Measurements from ENCODE around the gene CPN2.
A peak's percentile ranks its signal among the peaks of the same experiment; 100 is the strongest.

Gene CPN2

DNA sequence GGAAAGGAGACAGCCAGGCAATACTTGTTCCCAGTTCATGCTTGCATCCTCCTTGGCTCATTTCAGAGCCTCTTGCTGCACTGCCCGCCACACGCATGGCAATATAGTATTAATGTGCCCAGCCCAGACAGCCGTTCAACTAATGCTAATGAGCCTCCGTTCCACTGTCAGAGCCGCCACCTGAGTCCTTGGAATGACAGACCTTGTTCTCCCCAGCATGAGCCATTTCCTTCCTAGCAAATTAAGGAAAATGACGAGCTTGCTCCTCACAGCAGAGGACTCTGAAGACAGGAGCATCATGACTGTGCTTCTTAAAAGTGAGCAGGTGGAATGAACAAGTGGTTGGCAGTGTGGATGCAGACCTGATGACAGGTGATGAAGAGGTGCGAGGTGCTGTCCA lies 29.2 kb upstream of the CPN2 start:
- DNase-seq, result no peak

DNA sequence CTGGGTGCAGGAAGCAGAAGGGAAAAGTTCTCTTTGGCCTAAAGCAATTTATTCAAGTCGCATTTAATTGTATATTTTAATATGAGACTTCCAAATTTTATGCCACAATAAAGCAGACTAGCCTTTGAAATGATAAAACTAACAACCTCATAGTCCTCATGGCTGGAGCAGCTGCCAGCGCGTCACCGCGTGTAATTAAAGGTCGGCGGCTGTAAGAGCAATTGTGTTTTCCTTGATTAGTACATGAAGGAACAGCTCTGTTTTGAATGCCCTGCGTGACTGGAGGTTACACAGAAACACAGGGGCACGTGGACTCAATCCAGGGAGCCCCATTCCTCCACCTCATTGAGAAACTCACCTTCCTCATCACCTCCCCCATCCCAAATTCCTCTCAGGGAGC lies 28.5 kb upstream of the CPN2 start:
- DNase-seq, result no peak

DNA sequence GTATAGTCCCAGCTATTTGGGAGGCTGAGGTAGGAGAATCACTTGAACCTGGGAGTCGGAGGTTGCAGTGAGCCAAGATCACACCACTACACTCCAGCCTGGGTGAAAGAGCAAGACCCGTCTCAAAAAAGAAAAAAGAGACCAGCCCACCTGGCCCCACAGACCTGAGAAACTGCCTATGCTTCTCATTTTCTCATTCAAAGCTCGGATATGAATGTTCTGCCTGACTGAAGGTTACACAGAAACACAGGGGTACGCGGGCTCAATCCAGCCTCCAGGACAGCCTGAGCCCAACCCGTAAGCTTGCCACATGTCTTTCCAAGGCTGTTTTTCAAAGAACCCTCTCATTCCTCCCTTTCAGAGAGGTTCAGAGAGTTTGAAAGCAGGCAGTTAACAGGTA lies 28.1 kb upstream of the CPN2 start:
- no peak for DNase-seq

DNA sequence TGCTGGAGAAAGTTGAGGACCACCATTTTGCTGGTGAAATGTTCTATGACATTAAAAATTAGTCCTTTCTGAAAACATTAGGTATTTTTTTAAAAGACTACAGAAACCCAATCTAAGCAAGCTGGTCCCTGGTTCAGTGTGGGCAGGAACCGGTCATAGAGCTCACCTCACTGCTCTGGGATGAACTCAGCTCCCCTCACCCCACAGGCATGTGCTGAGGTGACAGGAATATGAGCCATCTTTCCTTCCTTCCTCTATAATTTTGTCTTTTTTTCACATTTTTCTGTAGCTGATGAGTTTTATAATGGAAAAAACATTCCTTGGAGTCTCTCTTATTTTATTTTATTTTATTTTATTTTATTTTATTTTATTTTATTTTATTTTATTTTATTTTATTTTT lies 26.6 kb upstream of the CPN2 start:
- DNase-seq, result no peak

DNA sequence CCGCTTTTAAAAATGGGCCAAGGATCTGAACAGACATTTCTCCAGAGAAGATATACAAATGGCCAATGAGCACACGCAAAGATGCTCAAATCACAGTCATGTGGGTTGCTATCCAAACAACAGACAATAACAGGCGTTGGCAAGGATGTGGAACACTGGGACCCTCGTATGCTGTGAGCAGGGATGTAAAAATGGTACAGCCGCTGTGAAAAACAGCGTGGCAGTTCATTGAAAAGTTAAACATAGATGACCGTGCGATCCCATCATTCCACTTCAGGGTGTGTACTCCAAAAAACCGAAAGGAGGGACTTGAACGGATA lies 25.1 kb upstream of the CPN2 start:
- no peak for DNase-seq

DNA sequence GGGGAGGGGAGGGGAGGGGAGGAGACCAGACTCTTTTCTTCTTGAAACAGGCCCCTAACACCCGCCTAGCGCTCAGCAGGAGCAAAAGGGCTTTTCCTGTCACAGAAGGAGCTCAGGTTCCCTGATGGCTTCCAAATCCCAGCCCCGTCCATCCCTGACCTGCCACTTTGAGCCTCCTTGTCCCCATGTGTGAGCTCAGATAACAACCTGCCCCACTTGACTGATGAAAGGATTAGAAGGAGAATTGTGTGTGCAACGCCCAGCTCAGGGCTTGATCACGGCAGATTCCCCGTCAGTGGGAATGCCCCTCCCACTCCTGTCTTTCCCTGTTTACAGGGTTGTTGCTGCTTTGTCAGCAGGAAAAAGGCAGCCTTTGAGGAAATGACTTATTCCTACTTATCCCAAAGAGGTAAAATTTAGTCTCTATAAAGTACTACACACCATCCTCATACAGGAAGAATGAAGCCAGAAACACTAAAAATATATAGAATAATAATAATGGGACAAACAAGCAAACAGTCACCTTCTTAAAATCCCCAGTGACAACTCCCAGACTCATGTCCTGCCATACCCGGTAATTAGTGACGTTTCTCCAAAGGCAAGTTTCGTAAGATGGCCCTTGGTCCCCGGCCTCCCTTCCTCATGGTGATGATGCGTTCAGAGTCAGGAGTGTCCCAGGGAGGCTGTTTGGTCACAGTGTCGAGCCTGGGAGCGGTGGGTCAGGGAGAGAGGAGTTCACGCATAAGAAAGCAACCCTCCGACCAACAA lies 24.5 kb upstream of the CPN2 start:
- DNase-seq, result peak; percentile 53

DNA sequence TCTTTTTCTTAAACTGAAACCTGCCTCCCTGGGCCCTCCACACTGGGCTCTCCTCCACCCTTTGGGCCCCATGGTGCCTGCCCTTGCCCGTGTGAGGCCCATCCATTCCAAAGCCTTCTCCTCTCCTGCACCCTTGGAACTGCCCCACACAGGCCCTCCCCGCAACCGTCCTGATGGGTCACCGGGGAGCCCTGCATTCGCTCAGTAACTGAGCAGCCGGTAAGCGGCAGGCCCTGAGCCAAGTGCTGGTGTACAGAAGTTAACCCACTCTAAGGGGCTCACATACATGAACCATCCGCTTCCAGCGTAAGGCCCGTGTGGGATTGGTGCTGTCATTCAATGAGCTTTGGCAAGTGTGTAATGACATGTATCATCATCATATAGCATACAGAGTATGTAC lies 23.8 kb upstream of the CPN2 start:
- no peak for DNase-seq

DNA sequence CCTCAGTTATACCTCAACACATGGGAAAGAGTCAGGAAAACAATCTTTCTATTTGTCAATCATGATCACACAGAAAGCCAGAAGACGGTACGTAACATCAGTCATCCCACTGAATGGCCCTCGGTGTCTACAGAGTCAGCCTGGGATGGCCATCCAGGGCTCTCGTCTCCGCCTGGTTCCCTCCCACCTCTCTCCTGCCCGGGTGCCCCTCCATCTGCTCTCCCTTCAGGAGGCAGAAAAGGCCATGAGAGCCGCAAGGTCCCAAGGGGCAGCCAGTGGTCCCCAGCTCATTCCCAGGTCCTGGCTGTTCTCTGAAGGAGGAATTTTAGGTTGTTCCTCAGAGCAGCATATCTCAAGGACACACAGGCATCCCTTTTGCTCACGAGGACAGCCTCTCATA lies 22.8 kb upstream of the CPN2 start:
- no peak for DNase-seq

DNA sequence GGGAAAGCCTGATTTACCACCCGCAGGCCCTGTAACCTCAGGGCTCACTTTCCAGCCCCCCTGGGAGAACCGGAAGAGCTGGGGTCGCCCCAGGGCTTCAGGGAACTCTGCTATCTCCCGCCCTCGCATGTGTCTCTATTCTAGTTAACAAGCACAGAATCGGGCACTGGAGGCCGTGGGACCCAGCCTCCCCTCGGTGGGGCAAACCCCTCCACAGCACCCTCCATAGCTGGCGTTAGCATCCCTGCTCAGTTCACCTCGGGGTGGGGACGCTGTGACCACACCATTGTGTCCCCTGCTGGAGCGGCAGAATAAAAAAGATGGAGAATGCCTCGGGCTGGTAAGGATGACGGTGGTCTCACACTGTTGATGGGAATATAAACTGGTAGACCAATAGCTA lies 21.9 kb upstream of the CPN2 start:
- DNase-seq, result no peak

DNA sequence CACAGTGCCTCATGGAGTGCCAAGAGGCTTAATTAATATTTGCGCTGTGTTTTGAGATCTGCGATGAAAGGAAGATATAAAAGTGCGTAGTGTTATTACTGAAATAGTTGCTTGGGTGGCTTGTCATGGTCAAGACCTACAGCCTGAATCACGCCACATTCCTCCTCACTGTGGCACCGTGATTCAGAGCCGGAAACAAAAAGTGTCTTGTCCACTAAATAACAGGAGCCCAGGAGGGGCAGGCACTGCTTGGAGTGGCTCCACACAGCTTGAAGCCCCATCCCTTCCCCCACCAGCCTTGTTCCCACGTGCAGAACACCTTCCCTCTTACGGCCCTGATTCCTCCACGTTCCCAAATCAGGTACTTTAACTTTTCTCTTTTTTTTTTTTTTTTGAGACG lies 19.6 kb upstream of the CPN2 start:
- no peak for DNase-seq

DNA sequence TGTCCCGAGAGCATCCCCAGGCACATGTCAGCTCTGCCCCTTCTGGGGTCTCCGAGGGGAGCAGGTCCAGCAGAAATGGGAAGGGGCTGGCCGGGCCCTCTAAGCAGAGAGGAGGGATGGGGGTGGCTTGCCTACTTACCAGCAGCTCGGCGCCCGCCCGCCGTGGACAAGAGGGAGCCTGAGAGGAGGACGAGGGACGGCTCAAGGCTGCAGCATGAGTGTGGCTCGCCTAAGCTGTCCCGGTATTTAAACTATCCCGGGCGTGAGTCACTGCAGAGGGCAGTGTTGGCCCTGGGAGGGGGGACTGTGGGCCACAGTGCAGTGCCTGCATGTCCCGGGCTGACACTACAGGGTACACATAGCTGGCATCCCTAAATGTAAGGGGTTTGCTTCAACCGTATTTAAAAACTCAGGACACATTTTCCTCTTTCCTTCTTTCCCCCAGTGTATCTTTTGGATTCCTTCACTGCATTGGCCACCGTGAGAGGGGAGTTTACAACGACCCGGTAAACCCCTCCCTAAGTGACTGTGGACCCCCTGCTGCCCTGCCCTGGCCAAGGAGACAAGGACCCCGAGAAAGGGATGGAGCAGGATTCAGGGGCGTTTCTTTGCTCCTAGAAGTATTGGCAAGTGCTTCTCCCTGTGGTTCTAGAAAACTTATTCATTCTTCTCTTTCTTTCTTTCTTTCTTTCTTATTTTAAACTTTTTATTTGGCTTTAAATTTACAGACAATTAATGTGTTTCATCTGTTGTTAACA lies 18.6 kb upstream of the CPN2 start, which contains the start of gene LRRC15:
Gene LRRC15, minus strand, starts transcription at position 222 of the 758 bp plus-strand sequence. CDS start 8,700 bp downstream, outside the sequence.
- DNase-seq, result no peak

DNA sequence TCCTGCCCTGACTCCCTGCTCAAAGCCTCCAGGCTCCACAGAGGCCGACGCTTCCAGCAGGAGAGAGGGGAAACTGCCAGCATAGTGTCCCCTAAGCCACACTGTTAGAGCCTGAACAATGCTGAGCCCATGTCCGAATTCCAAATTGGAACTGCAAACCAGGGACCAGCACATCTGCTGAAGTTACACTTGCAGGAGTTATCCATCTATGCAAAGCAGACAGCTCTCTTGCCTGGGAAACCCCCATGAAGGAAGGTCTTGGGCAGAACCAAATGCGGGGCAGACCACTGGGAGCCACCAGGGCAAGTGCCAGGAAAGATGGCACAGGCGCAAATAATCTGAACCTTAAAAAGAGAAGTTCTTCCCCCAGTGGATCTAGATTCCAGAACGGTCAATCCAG lies 17.8 kb upstream of the CPN2 start:
- DNase-seq, result no peak

DNA sequence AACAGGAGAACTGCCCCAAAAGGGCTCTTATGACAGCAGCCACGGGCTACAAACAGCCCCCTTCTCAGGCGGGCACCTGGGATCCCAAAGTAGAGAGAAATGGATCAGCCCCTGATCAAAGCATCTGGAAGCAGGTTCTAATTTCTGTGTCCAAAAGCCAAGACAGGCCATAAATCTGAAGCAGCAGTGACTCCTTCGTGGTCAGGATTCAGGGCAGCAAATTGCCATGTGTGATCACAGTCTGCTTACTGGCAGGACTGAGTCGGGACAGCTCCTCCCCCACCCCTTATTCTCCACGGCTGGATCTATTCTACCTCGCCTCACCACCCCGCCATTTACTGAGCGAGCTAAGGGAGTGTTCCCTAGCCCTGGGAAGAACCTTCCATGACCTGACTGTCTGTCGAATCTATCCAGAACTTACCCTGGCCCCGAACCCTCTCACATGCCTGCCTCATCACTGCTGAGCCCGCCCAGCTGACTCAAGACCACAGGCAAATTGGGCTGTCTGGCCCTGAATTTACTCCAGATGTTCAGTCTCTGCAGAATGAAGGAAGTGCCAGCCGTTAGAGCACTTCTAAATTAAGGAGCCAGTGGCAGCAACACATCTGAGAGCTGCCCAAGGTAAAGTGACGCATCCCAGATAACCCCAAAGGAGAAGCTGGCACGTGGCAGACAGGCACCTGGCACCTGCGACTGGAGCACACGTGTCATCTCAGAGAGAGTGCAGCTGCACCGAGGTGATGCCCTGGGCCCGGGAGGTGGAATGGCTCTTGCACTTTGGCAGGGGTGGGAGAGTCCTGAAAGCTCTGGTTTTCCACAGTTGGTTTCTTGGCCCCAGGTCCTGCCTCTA lies 17.1 kb upstream of the CPN2 start:
- no peak for DNase-seq

DNA sequence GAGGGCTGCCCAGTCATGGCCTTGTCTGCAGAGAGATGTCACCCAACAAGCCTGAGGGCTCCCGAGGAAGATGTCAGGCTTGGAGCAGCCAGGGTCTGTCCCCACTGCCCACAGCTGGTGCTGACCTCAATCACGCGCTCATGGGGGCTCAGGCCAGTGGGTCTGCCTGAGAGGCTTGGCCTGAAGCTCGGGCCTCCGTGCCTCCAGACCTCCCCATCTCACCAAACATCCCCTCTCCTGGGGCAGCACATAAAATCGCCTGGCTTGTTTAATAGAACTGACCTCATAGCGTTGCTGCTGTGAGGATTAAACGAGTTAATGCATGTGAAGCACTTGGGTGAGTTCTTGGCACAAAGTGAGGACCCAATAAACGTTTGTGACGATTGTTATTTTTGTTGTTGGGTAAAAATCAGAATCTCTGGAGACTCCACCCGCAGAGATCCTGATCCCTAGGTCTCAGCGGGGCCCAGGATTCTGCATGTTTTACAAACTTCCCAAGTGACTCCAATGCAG lies 14.9 kb upstream of the CPN2 start:
- DNase-seq, result no peak

DNA sequence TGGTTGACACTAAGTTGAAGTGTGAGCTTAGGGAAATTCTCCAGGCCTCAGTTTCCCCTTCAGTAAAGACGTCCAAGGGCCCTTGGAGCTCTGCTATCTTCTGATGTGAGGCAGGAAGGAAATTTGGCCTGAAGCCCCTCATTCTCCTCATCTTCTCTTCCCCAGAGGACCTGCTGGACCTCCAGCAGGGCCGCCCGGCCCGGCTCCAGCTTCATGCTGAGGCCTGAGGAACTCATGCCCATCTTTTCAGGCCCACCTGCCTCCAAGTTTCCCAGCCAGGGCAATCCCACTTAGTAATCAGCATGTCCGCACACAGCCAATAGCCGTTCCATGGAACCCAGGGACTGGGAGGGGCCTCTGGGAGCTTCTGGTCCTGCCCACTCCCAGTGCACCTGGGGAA lies 14.4 kb upstream of the CPN2 start:
- no peak for DNase-seq

DNA sequence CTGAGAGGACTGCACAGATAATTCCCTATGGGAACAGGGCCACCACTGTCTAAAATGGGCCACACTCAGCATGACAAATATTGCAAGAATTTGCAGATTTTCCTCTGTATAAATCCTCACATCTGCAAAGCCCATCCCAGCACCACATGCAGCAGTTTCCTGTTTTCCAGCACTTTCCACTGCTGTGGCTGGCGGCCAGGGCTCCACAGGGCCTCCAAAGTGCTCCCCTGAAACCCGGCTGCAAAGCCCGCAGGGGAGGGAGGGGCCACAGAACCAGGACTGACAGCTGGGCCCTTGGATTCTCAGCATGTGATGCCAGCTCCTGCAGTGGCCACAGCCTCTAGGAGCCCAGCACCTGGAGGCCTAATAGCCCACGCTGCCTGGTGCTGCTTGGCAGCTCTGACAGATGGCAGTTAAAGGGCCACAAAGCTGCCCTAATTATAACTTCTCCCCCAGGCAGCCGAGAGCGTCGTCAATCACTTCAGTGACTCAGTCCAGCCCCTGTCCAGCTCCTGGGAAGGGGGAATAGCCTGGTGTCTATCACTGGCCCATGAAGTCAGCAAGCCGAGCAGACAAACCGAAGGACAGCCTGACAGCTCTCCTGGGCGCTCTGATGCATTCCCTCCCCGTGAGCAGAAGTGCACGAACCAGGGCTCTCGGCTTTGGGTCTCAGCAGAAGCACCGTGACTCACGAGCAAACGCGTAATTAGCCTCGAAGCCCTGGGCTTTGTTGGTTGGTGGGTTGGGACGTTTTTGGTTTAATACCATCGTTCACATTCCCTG lies 13.7 kb upstream of the CPN2 start:
- DNase-seq, result no peak

DNA sequence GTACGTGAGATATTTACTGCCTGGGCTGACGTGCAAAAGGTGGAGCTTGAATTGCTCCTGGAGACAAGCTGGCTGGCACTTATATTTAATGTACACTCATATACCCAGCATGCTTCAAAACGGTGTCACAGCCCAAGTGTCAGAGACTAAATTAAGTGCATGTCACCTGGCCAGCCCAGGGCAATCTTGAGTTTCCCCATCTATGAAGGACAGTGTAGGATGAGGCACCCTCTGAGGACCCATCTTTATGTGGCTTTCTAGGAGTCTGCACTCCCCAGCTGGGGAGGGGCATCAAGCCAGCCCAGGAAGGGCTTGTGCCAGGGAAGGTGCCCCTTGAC lies 13.2 kb upstream of the CPN2 start:
- no peak for DNase-seq

DNA sequence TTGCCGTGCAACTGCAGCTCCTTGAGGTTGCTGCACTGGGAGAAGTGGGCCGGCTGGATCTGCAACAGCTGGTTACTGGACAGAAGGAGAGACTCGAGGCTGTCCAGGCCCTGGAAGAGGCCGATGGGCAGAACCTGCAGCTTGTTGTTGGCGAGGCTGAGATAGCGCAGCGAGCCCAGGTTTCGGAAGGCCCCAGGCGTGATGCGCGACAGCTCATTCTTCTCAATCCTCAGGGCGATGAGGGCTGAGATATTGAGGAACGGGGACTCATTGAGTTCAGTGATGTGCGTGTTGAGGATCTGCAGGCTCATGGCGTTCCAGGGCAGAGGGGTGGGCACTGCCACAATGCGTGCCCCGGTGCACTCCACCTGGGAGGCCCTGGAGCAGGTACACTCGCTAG lies 9.4 kb upstream of the CPN2 start:
- no peak for DNase-seq

DNA sequence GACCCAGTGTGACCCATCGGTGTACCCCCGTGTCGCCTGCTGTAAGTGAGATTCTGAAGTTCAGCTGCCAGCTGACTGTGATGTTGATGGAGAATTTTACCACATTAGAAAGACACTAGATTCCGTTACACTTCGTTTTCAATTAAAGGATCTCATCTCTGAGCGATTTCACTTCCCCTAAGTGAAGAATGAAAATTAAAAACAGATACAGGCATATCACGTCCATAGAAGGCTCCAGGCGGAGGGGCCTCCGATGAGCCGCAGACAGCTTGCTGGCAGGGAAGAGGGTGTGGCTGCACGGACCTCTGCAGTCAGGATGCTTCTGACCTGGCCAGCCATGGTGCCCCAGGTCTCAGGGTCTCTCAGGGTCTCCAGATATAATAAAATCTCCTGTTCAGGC lies 6.6 kb upstream of the CPN2 start:
- no peak for DNase-seq

DNA sequence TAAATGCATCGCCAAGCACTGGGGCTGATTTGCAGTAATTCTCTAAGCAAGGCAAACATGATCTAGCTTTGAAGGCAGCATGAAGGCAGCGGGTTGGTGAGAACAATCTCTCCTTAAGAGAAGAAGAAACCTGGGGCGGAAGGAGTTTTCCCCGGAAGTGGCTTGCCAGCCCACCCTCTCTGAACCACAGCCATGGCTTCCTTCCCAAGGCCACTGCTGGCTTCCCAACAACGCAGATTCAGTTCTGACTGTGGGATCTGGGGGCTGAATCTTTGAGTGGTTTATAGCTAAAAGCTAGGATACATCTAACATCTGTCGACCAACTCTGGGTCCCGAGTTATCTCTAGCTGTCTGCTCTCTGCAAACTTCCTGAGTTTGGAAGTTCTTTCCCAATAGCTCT lies 4.3 kb upstream of the CPN2 start:
- no peak for DNase-seq

DNA sequence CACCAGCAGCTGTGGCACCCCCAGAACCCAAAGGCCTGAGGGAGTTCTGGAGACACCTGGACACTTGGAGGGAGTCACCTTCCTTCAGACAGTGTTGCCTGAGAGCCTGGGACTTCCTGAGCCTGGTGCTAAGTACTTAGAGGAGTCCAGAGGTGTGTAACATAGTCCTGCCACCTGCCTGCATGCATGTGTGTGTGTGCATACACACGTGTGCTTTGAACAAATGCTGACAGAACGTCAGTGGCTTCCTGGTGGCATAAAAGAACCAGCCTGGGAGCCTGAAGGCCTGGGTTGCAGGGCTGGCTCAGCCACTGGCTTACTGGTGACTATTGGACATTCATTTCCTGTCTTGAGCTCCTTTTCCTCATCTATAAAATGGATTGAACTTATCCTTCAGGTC lies 3.2 kb upstream of the CPN2 start:
- no peak for DNase-seq

DNA sequence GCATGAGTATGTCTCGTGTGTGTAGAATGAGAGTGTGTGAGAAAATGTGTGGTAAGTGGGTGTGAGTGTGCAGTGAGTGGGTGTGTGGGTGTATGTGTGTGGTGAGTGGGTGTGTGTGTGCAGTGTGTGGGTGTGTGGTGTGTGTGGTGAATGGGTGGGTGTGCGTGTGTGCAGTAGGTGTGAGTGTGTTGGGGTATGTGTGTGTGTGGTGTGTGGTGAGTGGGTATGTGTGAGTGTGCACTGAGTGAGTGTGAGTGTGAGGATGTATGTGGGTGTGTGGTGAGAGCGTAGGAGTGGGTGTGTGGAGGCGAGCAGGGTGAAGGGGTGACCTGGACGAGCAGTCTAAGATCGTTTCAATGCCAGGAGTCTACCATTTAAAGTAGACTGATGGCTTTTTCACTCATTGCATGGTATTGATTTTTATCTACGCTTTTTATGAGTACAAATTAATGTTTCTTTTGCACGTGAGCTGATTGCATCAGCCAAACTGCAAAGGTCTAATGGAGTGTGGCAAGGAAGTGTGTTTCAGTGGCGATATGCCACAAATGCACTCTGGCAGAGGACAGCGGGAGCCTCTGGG lies 1.6 kb upstream of the CPN2 start:
- DNase-seq, result no peak

All from NCI-H187 treated with DMSO at 0.1 percent for 48 hours (cell line).